Spleen (tissue), 11 donors: Measurements from ENCODE around the gene CHIC2. TPM values are rescaled to one million over a fixed set of nuclear protein-coding genes. Genes with fewer than 3 reads are reported as not detected.

Experiments
- DNase-seq: peaks from one replicate; pipeline ENCODE4 v3.0.0-alpha.2; 2020
- H3K27ac ChIP-seq, 8 donors: fragments of 200-600 bp; sonication (generic) in 7 of 8; 1 replicate in 4 of 8; 2 replicates in 4 of 8; pipeline versions ENCODE4 v1.5.0 to v1.8.0; 2016 to 2021; ENCODE audit warnings: inconsistent platforms in 4 of 8, mild to moderate bottlenecking in 4 of 8, moderate library complexity in 1 of 8
- H3K27me3 ChIP-seq, 7 donors: fragments of 200-600 bp; sonication (generic) in 6 of 7; replicated peaks in 1 of 7; 1 replicate in 4 of 7; 2 replicates in 3 of 7; pipeline versions ENCODE4 v1.5.0 to v1.8.0; 2016 to 2021; ENCODE audit warnings: inconsistent platforms in 3 of 7, mild to moderate bottlenecking in 1 of 7
- H3K36me3 ChIP-seq, 6 donors: fragments of 200-600 bp; sonication (generic) in 5 of 6; 1 replicate in 4 of 6; 2 replicates in 2 of 6; pipeline versions ENCODE4 v1.5.0 to v1.8.0; 2016 to 2021; ENCODE audit warnings: inconsistent platforms in 2 of 6
- H3K4me1 ChIP-seq, 6 donors: fragments of 200-600 bp; sonication (generic) in 5 of 6; 1 replicate in 3 of 6; 2 replicates in 3 of 6; pipeline versions ENCODE4 v1.5.0 to v1.8.0; 2016 to 2021; ENCODE audit warnings: inconsistent platforms in 3 of 6
- H3K4me3 ChIP-seq, 8 donors: fragments of 200-600 bp; sonication (generic) in 7 of 8; 1 replicate in 4 of 8; 2 replicates in 4 of 8; pipeline versions ENCODE4 v1.5.0 to v1.8.0; 2016 to 2021; ENCODE audit warnings: inconsistent platforms in 4 of 8, mild to moderate bottlenecking in 4 of 8, moderate library complexity in 2 of 8
- H3K9me3 ChIP-seq, 8 donors: fragments of 200-600 bp; sonication (generic) in 7 of 8; 1 replicate in 4 of 8; 2 replicates in 4 of 8; pipeline versions ENCODE4 v1.5.0 to v1.8.0; 2016 to 2021; ENCODE audit warnings: inconsistent platforms in 4 of 8
- POLR2A ChIP-seq, 3 donors: fragments of 450-650 bp; IDR thresholded peaks; one replicate each; pipeline ENCODE4 v1.5.1; 2017; ENCODE audit warnings: antibody characterized with exemption in 3 of 3, mild to moderate bottlenecking in 1 of 3
- POLR2AphosphoS5 ChIP-seq, 3 donors: sonication (generic); formaldehyde crosslinking; IDR thresholded peaks; one replicate each; pipeline ENCODE4 v1.5.1; 2017; ENCODE audit warnings: antibody characterized with exemption in 3 of 3
- WGBS, 5 donors: extraction: QIAGEN DNeasy Blood & Tissue Kit in 3 of 5; methylation state at CpG; one replicate each; pipeline versions ENCODE4 v1.1.5 to v1.1.7; 2013 to 2018; 5-methylcytosine and 5-hydroxymethylcytosine counted together
- intact Hi-C: fragments of 100-400 bp; cut with DNase I; formaldehyde crosslinking; loops from one replicate; pipeline ENCODE4 v1.15.0; 2023; ENCODE audit warnings: low total_unique reads
- polyA plus RNA-seq, 3 donors: library from polyadenylated mRNA; stranded (reverse); fragments of 200-250 nt; gene quantifications; one replicate each; pipeline ENCODE4 v1.2.1, GENCODE V29; 2013
- total RNA-seq, 7 donors: library from RNA; depleted of rRNA in 3 of 7; stranded (reverse); fragments of >200 nt in 3 of 7; fragmentation: NEBNext Ultra II Directional in 4 of 7; extraction: Animal tissue kit (Norgen Biotek cat#: 25700) in 4 of 7; gene quantifications; one replicate each; pipeline versions ENCODE4 v1.1.0 to v1.2.1, GENCODE V29; 2016 to 2021
- TF ChIP-seq, protein P1 (sequence below), 11 experiments: fragments of 200-600 bp in 7 of 11; fragments of 450-650 bp in 4 of 11; sonication (generic) in 4 of 11; IDR thresholded peaks in 8 of 11; conservative IDR thresholded peaks in 3 of 11; 1 replicate in 7 of 11; 2 replicates in 4 of 11; pipeline versions ENCODE4 v1.4.0 to v1.8.0; 2016 to 2021; ENCODE audit warnings: antibody characterized with exemption in 11 of 11, inconsistent platforms in 4 of 11, mild to moderate bottlenecking in 1 of 11
- donor health status: healthy with polysubstance abuse.
- donor health status: DM: no; HTN: no; CAD: no; lungs with moderate emphysema.
- donor health status: DM: no; HTN: no; CAD: no.
- donor health status: Bipolar disorder and iron deficiency.
- donor health status: healthy.
- donor health status: DM: no; HTN: no; CAD: no.
- donor health status: DM: yes; HTN: yes; CAD: no.

Gene CHIC2
- total and polyA plus RNA-seq, 10 donors: 7.6 to 68.2 (median 39.7) TPM

DNA sequence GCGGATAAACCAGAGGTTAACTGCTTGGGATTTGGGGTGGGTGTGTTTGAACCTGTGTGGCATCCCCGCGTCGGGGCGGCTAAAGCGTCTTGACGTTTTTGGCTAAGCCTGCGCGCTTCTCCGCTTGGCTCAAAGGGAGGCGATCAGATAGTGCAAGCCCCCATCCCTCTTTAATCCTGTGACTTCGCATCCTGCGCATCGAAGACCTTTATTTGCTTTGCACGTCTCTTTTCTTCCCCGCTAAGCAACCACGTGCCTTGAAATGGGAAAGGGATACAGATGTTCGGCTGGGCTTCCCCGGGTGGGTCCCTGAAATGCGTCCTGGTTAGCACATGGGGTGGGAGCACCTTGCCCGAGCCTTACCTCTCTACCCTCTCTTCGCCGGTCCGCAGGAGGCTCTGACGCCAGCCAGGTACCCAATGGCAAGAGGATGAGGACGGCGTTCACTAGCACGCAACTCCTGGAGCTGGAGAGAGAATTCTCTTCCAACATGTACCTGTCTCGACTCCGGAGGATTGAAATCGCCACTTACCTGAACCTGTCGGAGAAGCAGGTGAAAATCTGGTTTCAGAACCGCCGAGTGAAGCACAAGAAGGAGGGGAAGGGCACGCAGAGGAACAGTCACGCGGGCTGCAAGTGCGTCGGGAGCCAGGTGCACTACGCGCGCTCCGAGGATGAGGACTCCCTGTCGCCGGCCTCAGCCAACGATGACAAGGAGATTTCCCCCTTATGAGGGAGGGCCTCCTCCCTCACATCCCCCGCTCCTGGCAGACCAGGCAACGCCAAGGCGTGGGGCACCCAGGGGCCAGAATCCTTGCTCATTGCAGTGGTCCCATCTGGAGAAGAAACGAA lies 37.0 kb upstream of the CHIC2 start:
- DNase-seq: no peak
- Histone ChIP-seq H3K27ac (no peak overlapping the region), H3K4me1 (peaks cover 17 to 63% (median 41%) of the 10 kb centered on the region in 6 donors), H3K9me3 (no peaks in the 10 kb centered on the region), H3K36me3 (no peaks in the 10 kb centered on the region), H3K4me3 (peak overlapping the region in 7 of 8 donors; percentile 11 to 65 (median 29)), H3K27me3 (peaks cover 0 to 100% (median 91%) of the 10 kb centered on the region in 7 donors)
- 6 to 9% (median 7%) methylated on average over 47 to 50 of the region's 50 CpGs for WGBS, 5 donors
- no peak for TF ChIP-seq POLR2AphosphoS5 (IDR thresholded peaks at IDR 0.05)
- TF ChIP-seq, protein P1, sequence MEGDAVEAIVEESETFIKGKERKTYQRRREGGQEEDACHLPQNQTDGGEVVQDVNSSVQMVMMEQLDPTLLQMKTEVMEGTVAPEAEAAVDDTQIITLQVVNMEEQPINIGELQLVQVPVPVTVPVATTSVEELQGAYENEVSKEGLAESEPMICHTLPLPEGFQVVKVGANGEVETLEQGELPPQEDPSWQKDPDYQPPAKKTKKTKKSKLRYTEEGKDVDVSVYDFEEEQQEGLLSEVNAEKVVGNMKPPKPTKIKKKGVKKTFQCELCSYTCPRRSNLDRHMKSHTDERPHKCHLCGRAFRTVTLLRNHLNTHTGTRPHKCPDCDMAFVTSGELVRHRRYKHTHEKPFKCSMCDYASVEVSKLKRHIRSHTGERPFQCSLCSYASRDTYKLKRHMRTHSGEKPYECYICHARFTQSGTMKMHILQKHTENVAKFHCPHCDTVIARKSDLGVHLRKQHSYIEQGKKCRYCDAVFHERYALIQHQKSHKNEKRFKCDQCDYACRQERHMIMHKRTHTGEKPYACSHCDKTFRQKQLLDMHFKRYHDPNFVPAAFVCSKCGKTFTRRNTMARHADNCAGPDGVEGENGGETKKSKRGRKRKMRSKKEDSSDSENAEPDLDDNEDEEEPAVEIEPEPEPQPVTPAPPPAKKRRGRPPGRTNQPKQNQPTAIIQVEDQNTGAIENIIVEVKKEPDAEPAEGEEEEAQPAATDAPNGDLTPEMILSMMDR (IDR thresholded peaks at IDR 0.05 in 8 of 11, conservative IDR thresholded peaks at IDR 0.05 in 3 of 11): no peak
- no peak for TF ChIP-seq POLR2A (IDR thresholded peaks at IDR 0.05)
- intact Hi-C loops: no loop called here

DNA sequence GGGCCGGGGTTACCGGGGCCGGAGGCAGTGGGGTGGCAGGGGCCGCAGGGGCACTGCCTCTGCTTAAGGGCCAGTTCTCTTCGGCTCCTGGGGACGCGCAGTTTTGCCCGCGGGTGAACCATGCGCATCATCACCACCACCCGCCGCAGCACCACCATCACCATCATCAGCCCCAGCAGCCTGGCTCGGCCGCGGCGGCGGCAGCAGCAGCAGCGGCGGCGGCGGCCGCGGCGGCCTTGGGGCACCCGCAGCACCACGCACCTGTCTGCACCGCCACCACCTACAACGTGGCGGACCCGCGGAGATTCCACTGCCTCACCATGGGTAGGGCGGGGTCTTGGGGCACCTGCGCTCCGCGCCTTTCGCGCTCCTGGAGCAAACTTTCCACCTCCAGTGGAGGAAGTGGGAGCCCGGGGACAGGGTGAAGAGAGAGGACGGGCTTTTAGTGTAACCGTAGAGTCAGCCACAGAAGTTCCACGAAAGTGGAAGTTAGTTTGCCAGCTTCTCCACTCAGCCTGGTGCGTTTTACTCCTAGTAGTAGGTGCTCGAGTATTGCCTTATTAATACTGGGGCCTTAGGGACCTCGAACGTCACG lies 36.3 kb upstream of the CHIC2 start:
- 1 to 3% (median 2%) methylated on average over 31 to 46 of the region's 46 CpGs for WGBS, 5 donors
- Histone ChIP-seq H3K27me3 (peaks cover 0 to 100% (median 92%) of the 10 kb centered on the region in 7 donors), H3K27ac (no peak overlapping the region), H3K4me3 (peak overlapping the region in 7 of 8 donors; percentile 11 to 65 (median 29)), H3K9me3 (no peaks in the 10 kb centered on the region), H3K4me1 (peaks cover 17 to 63% (median 41%) of the 10 kb centered on the region in 6 donors), H3K36me3 (no peaks in the 10 kb centered on the region)
- intact Hi-C loops: no loop called here
- TF ChIP-seq POLR2A (IDR thresholded peaks at IDR 0.05) (no peak), POLR2AphosphoS5 (IDR thresholded peaks at IDR 0.05) (no peak)
- TF ChIP-seq, protein P1 (IDR thresholded peaks at IDR 0.05 in 8 of 11, conservative IDR thresholded peaks at IDR 0.05 in 3 of 11): no peak
- peak; percentile 71 for DNase-seq

DNA sequence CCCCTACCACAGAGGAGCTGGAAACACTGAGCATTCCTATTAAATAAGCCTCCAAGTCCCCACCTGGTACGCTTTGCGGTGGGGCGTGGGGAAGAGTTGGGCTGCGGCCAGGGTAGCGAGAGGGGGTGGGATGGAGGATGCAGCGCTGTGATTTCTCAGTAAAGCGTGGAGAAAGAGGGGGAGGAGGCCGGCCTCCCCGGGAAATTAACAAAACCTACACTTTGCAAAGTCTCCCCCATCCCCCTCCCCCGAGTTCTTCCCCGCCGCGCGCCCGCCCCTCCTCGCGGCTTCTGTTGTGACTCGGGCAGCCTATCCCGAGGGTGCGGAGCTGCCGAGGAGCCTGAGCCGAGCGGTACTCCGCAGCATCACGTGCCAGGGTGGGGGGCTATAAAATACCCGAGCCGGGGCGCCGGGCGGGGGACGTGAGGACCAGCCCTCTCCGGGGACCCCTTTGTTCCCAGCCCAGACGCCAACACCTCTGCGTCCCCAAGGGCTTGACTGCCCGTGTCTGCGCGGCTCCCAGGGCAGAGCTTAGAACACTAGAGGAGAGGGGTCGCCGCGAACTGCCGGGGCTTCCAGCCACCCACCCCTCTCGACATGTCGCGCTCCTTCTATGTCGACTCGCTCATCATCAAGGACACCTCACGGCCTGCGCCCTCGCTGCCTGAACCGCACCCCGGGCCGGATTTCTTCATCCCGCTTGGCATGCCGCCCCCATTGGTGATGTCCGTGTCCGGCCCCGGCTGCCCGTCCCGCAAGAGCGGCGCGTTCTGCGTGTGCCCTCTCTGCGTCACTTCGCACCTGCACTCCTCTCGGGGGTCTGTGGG lies 35.6 kb upstream of the CHIC2 start, which contains the start of gene GSX2:
Gene GSX2, plus strand, starts transcription at position 416 of the 827 bp plus-strand sequence. Its CDS starts 182 bp downstream, at position 598.
- H3K36me3 ChIP-seq: no peaks in the 10 kb centered on the region
- DNase-seq: peak; percentile 70
- peaks cover 17 to 62% (median 41%) of the 10 kb centered on the region in 6 donors for H3K4me1 ChIP-seq
- peak within 1 kb of the TSS in 7 of 8 donors; percentile 11 to 65 (median 29) for H3K4me3 ChIP-seq
- intact Hi-C loops: no loop called here
- H3K9me3 ChIP-seq: no peaks in the 10 kb centered on the region
- H3K27ac ChIP-seq: no peak within 1 kb of the TSS
- 1 to 2% (median 1%) methylated on average over 27 to 66 of the region's 66 CpGs for WGBS, 5 donors
- H3K27me3 ChIP-seq: peaks cover 3 to 100% (median 92%) of the 10 kb centered on the region in 7 donors
- TF ChIP-seq POLR2AphosphoS5 (IDR thresholded peaks at IDR 0.05): no peak
- TF ChIP-seq, protein P1 (IDR thresholded peaks at IDR 0.05 in 8 of 11, conservative IDR thresholded peaks at IDR 0.05 in 3 of 11): no peak
- TF ChIP-seq POLR2A (IDR thresholded peaks at IDR 0.05): no peak
